ENCODE results near the gene IWS1.
"Not testable (repeated sequence)": the region's sequence is repeated elsewhere in the genome, so short reads cannot be mapped to it uniquely, and the experiment has no call there.

Gene IWS1

DNA sequence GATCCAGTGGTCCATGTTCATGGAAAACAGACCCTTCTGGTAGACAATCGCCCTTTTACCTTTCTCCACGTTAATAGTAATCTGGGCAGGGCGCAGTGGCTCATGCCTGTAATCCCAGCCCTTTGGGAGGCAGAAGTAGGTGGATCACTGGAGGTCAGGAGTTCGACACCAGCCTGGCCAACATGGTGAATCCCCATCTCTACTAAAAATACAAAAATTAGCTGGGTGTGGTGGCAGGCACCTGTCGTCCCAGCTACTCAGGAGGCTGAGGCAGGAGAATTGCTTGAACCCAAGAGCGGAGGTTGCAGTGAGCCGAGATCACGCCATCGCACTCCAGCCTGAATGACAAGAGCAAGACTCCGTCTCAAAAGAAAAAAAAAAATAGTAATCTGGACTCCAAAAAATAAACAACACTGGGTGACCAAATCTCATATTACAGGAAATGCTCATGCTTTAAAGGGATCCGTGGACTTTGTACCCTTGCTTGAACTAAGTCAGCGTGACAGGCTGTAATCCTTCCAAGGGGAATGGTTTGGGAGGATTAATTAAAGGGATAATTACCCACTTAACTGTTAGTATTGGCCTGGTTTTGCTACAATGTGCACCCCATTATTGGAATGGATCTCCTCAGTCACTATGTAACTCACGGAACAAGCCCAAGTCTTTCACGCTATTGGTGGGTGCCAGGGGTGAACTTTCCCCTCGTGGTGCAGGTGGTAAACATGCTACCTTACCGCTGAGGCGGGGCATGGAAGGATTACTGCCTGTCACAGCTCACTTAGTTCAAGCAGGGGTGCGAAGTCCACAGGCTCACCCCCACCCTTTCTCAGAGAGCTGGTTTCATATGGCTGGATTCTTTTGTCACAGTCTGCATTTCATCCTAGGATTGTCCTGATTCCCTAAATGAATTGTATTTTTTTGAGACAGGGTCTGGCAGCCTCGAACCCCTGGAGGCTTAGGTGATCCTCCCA is 71.4 kb downstream of the IWS1 start:
- no peak for DNase-seq (ENCODE audit: low read depth)

GRCh38 chr2:127453392-127454171 is 72.7 kb downstream of the IWS1 start:
- peak; percentile 6 for DNase-seq (ENCODE audit: low read depth)

DNA sequence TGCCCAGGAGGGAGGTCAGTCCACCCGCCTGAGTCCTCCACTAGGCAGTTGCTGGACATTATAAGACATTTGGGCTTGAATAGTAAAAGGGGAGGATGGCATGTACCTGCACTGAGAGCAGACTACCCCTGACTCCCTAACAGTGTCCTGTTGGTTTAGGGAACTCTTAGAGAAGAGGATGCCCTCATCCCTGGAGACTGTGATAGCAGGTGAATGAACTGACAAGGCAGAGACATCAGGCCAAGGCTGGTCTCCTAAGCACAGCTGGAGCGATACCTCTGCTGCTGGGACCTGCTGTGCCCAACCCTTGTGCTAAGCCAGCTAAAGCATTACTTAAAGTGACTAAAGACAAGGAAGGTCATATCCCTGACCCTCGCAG is 73.3 kb downstream of the IWS1 start:
- DNase-seq (ENCODE audit: low read depth) = no peak

- DNase-seq (ENCODE audit: low read depth) = not testable (repeated sequence)
Observed at GRCh38 chr2:127452423-127452822, 73.9 kb downstream of the IWS1 start.

- DNase-seq (ENCODE audit: low read depth) = no peak
Observed at GRCh38 chr2:127451981-127452380, 74.3 kb downstream of the IWS1 start.

- no peak for DNase-seq (ENCODE audit: low read depth)
Observed at GRCh38 chr2:127449898-127450297, 76.4 kb downstream of the IWS1 start.

DNA sequence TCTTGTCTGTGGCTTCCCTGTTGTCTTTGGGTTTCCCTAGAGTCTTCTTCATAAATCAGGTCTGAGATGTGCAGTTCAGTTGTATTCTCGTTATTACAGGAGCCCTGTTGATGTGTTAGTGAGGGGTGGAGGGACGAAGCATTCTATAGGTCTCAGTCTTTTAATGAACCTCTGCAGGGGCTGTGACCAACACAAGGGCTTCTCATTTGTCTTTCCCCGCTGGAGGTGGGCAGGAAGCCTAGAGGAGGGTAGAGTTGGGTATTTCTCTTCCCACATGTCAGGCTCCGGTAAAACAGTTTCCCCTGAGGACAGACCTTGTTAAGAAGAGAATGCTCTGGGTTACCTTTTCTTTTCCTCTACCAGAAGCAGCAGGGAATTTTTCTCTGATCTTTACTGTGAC is 76.9 kb downstream of the IWS1 start:
- DNase-seq (ENCODE audit: low read depth) = no peak

- DNase-seq (ENCODE audit: low read depth) = no peak
Observed at GRCh38 chr2:127448526-127448925, 77.8 kb downstream of the IWS1 start.

DNA sequence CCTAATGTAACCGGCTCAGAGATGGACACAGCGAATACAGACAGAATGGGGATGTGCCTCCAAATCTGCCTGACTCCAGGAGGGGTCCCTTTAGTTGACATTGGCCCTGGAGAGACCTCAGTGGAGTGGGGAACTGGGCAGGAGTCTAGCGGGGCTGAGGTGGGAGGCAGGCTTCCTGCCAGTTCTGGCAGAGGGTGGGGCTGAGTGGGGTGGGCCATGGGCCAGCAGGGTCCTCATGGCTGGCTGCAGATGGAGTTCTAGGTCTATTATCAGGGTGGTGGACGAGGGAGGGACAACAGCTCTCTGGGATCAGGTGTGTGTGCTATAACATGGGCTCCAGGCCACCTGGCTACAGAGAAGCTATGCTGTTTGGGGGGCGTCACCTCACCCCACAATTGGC is 86.9 kb downstream of the IWS1 start:
- DNase-seq (ENCODE audit: low read depth) = no peak

DNA sequence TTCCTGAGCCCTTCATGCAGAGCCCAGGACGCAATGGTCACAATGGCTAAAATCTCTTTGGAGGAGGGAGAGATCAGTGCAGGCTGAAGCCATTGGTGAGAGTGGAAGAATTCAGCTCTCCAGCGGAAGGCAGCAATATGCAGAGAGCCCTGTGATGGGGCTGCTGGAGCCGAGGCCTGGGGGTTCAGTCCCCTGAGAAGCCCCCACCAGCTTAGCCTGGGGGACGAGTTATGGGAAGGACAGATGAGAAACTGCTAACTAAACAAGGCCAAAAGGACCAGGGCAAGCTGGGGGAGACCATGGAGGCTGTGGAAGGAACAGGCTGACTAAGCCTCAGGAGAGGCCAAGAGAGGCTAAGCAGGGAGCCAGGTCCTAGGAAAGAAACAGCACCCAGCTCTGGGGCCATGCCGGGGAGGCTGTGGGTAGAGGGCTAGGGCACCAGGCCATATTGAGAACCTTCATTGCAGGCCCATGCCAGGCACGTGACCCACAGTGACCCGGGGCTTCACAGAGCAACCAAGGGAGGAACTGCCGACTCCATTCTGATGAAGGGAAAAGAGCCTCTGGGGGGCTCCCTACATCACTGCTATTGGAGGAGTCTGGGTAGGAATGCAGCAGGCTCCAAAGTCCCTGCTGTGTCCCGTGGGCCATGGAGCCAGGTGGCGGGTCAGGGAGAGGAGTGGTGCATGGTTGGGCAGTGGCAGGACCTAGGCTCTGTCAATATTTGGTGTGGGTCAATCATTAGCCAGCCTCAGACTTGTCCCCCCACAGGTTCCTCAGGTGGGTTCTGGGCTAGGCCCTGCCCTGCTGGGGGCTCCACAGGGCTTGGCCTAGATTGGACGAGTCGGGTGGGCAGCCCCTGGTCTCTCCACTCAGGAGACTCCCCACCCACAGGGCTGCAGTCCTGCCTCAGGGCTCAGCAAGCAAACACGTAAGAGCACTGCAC is 88.2 kb downstream of the IWS1 start:
- DNase-seq (ENCODE audit: low read depth) = no peak

GRCh38 chr2:127437056-127437455 is 89.2 kb downstream of the IWS1 start:
- no peak for DNase-seq (ENCODE audit: low read depth)

DNA sequence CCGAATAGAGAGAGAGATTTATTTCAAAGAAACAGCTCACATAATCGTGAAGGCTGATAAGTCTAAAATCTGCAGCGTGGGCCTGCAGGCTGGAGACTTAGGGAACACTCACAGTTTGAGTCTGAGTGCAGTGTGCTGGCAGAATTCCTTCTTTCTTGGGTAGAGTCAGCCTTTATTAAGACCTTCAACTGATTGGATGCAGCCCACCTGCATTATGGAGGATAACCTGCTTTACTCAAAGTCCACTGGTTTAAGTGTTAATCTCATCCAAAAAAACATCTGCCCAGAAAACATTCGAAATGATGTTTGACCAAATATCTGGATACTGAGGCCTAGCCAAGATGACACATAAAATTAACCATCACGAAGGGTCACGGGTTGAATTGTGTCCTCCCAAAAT is 91.8 kb downstream of the IWS1 start:
- DNase-seq (ENCODE audit: low read depth) = no peak

DNA sequence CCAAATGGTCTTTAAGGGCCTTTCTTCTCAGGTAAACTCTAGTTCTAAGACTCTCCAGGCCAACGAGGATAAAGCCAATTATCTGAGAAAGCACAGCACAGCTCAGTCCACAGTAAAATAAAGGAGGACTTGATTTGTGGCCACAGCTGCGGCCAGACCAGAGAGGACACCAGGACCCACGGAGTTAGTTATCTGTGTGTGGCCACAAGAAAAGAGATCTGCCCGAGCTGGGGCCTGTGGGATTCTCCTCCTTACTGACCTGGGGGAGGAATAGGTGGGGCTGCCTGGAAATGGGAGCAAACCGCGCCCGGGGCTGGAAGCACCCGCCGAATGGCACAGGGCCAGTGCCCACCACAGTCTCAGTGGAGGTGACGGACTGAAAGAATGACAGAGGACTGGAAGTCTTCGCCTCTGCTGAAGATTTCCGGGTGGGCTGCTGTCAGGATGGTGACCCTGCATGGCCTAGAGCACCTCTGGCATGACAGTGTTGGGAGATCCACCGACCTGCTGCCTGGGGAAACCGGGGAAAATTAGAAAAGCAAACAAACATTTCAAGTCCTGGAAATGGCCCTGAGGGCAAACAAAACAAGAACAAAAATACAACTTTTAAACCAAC is 94.8 kb downstream of the IWS1 start:
- DNase-seq (ENCODE audit: low read depth) = no peak

All from amniotic epithelial cell (primary cell).